Ovary (tissue), 9 donors: Measurements from ENCODE around the gene CTIF. TPM values are rescaled to one million over a fixed set of nuclear protein-coding genes. Genes with fewer than 3 reads are reported as not detected.

Experiments used
- DNase-seq, 5 donors: peaks; one replicate each; pipeline ENCODE4 v3.0.0-alpha.2; 2019 to 2020
- H3K27ac ChIP-seq, 2 donors: fragments of 200-600 bp; one replicate each; pipeline versions ENCODE4 v1.5.1 to v1.8.0; 2019 to 2022
- H3K27me3 ChIP-seq: fragments of 200-600 bp; one replicate; pipeline ENCODE4 v1.8.0; 2022
- H3K36me3 ChIP-seq: fragments of 200-600 bp; sonication (generic); one replicate; pipeline ENCODE4 v1.5.1; 2019
- H3K4me1 ChIP-seq: one replicate; pipeline ENCODE4 v1.8.1; 2013; ENCODE audit warnings: mild to moderate bottlenecking, moderate library complexity; ENCODE audit not compliant: insufficient read depth
- H3K4me3 ChIP-seq: fragments of 200-600 bp; sonication (generic); one replicate; pipeline ENCODE4 v1.5.1; 2017
- H3K9me3 ChIP-seq, 2 donors: fragments of 200-600 bp in 1 of 2; sonication (generic) in 1 of 2; one replicate each; pipeline versions ENCODE4 v1.5.1 to v1.8.1; 2013 to 2019; ENCODE audit warnings: mild to moderate bottlenecking in 1 of 2, moderate library complexity in 1 of 2
- CTCF ChIP-seq, 3 donors: fragments of 450-650 bp in 2 of 3; fragments of 200-600 bp in 1 of 3; IDR thresholded peaks; one replicate each; pipeline versions ENCODE4 v1.5.1 to v1.8.0; 2016 to 2022; ENCODE audit warnings: antibody characterized with exemption in 3 of 3, mild to moderate bottlenecking in 1 of 3
- EP300 ChIP-seq: sonication (generic); formaldehyde crosslinking; IDR thresholded peaks from one replicate; pipeline ENCODE4 v1.6.1; 2017; ENCODE audit warnings: antibody characterized with exemption
- POLR2A ChIP-seq: fragments of 450-650 bp; IDR thresholded peaks from one replicate; pipeline ENCODE4 v1.6.1; 2017; ENCODE audit warnings: antibody characterized with exemption, mild to moderate bottlenecking, moderate library complexity
- WGBS, 3 donors: extraction: QIAGEN DNeasy Blood & Tissue Kit in 1 of 3; methylation state at CpG; one replicate each; pipeline versions ENCODE4 v1.1.5 to v1.1.7; 2013 to 2017; 5-methylcytosine and 5-hydroxymethylcytosine counted together
- intact Hi-C, 4 donors: fragments of 100-400 bp; cut with DNase I; formaldehyde crosslinking; loops; one replicate each; pipeline versions ENCODE4 v1.11.0 to v1.15.1; 2022 to 2023
- polyA plus RNA-seq, 2 donors: library from polyadenylated mRNA; stranded (reverse); fragments of 200-250 nt in 1 of 2; fragments of 350-450 nt in 1 of 2; fragmentation: Illumina TruSeq in 1 of 2; extraction: RNeasy Lipid Tissue Mini Kit (QIAGEN cat#74804) in 1 of 2; gene quantifications; one replicate each; pipeline ENCODE4 v1.2.3, GENCODE V29; 2013 to 2014
- total RNA-seq, 7 donors: library from RNA; depleted of rRNA in 2 of 7; stranded (reverse); fragments of >200 nt in 2 of 7; fragmentation: NEBNext Ultra II Directional in 3 of 7; extraction: Animal tissue kit (Norgen Biotek cat#: 25700) in 3 of 7; gene quantifications; one replicate each; pipeline versions ENCODE4 v1.1.0 to v1.2.4, GENCODE V29; 2016 to 2023
- donor health status: DM: no; HTN: no; CAD: no; lungs with moderate emphysema.
- donor health status: DM: no; HTN: no; CAD: no.
- donor health status: Bipolar disorder and iron deficiency.
- donor health status: DM: yes; HTN: yes; CAD: no.
- donor health status: DM: no; HTN: no; CAD: no.
- donor health status: DM: yes; HTN: yes; CAD: no.

CTIF gene
- total and polyA plus RNA-seq, 9 donors, result 18.5 to 94.1 (median 75.2) TPM

GRCh38 chr18:48602759-48603390 lies 64.0 kb downstream of the CTIF start:
- Histone ChIP-seq H3K27me3 (no peaks in the 10 kb centered on the region), H3K9me3 (no peaks in the 10 kb centered on the region), H3K36me3 (no peaks in the 10 kb centered on the region), H3K4me3 (no peak overlapping the region), H3K4me1 (peaks cover 28% of the 10 kb centered on the region), H3K27ac (no peak overlapping the region)
- WGBS, 3 donors, result 95 to 96% (median 96%) methylated on average over 3 of the region's 3 CpGs
- TF ChIP-seq CTCF (IDR thresholded peaks at IDR 0.05) (no peak), POLR2A (no peak), EP300 (no peak)
- intact Hi-C loops, result no loop called here
- DNase-seq, result no peak

GRCh38 chr18:48605408-48605845 lies 66.6 kb downstream of the CTIF start:
- Histone ChIP-seq H3K4me1 (peaks cover 36% of the 10 kb centered on the region), H3K4me3 (no peak overlapping the region), H3K9me3 (no peaks in the 10 kb centered on the region), H3K27ac (no peak overlapping the region), H3K36me3 (no peaks in the 10 kb centered on the region), H3K27me3 (no peaks in the 10 kb centered on the region)
- DNase-seq, result no peak
- TF ChIP-seq CTCF (IDR thresholded peaks at IDR 0.05) (no peak), POLR2A (no peak), EP300 (no peak)
- intact Hi-C loops, result no loop called here
- 51 to 65% (median 57%) methylated on average over 3 of the region's 3 CpGs for WGBS, 3 donors

- no peak for TF ChIP-seq EP300
- no peak for TF ChIP-seq POLR2A
- TF ChIP-seq CTCF (IDR thresholded peaks at IDR 0.05), result no peak
- WGBS, 3 donors, result 5 to 18% (median 11%) methylated on average over 8 of the region's 8 CpGs
- intact Hi-C loops, result no loop called here
- no peak overlapping the region for H3K27ac ChIP-seq
- peak; percentile 65 to 84 (median 75) for DNase-seq
- no peaks in the 10 kb centered on the region for H3K9me3 ChIP-seq
- H3K36me3 ChIP-seq, result no peaks in the 10 kb centered on the region
- H3K4me1 ChIP-seq, result peaks cover 38% of the 10 kb centered on the region
- no peak overlapping the region for H3K4me3 ChIP-seq
- H3K27me3 ChIP-seq, result no peaks in the 10 kb centered on the region
These were observed 68.5 kb downstream of the CTIF start for GRCh38 chr18:48607056-48607984.

GRCh38 chr18:48608581-48608980 lies 69.8 kb downstream of the CTIF start:
- Histone ChIP-seq H3K9me3 (no peaks in the 10 kb centered on the region), H3K27ac (no peak overlapping the region), H3K4me3 (no peak overlapping the region), H3K27me3 (no peaks in the 10 kb centered on the region), H3K4me1 (peaks cover 48% of the 10 kb centered on the region), H3K36me3 (no peaks in the 10 kb centered on the region)
- 13 to 31% (median 27%) methylated on average over 5 of the region's 5 CpGs for WGBS, 3 donors
- peak in 3 of 5 donors; percentile 63 to 81 (median 68) for DNase-seq
- TF ChIP-seq POLR2A, result no peak
- no peak for TF ChIP-seq CTCF (IDR thresholded peaks at IDR 0.05)
- TF ChIP-seq EP300, result no peak
- intact Hi-C loops, result no loop called here
